SK-N-SH treated with all-trans-retinoic acid at 6 μM for 48 hours (cell line): ENCODE measurements around the gene STK40.

ENCODE experiments used
- ATAC-seq: fragments of 200-7000 bp; cut with Tn5 transposase; 3 replicates; pipeline ENCODE4 v1.9.1; 2020; ENCODE audit warnings: mild to moderate bottlenecking, moderate library complexity
- ARNTL ChIP-seq: fragments of 450-650 bp; formaldehyde crosslinking; IDR thresholded peaks from 2 replicates; pipeline ENCODE4 v1.5.0; 2020; ENCODE audit warnings: low read depth, mild to moderate bottlenecking, moderate library complexity, borderline replicate concordance
- CREB5 ChIP-seq: fragments of 250-450 bp; sonication (Bioruptor Pico); IDR thresholded peaks from 2 replicates; pipeline ENCODE4 v1.5.1; 2020; ENCODE audit warnings: low read depth, mild to moderate bottlenecking, moderate library complexity
- CSDC2 ChIP-seq: fragments of 250-450 bp; sonication (Bioruptor Pico); IDR thresholded peaks from 2 replicates; pipeline ENCODE4 v1.5.0; 2020; ENCODE audit warnings: mild to moderate bottlenecking, moderate library complexity
- ESRRG ChIP-seq: fragments of 250-450 bp; sonication (Bioruptor Pico); IDR thresholded peaks from 2 replicates; pipeline ENCODE4 v1.6.1; 2021; ENCODE audit warnings: mild to moderate bottlenecking
- ISL1 ChIP-seq: fragments of 250-450 bp; sonication (Bioruptor Pico); IDR thresholded peaks from 2 replicates; pipeline ENCODE4 v2.1.2; 2022; ENCODE audit warnings: mild to moderate bottlenecking, moderate library complexity
- OSR1 ChIP-seq: fragments of 250-450 bp; sonication (Bioruptor Pico); IDR thresholded peaks from 2 replicates; pipeline ENCODE4 v1.8.0; 2022; ENCODE audit warnings: moderate library complexity, mild to moderate bottlenecking, inconsistent platforms
- PATZ1 ChIP-seq: fragments of 250-450 bp; sonication (Bioruptor Pico); IDR thresholded peaks from 2 replicates; pipeline ENCODE4 v1.8.0; 2020; ENCODE audit warnings: mild to moderate bottlenecking, moderate library complexity, borderline replicate concordance
- POU6F1 ChIP-seq: fragments of 250-450 bp; sonication (Bioruptor Pico); IDR thresholded peaks from 2 replicates; pipeline ENCODE4 v1.8.0; 2021; ENCODE audit warnings: low read depth, mild to moderate bottlenecking, moderate library complexity, borderline replicate concordance
- PPARA ChIP-seq: fragments of 250-450 bp; sonication (Bioruptor Pico); IDR thresholded peaks from 2 replicates; pipeline ENCODE4 v1.5.0; 2020; ENCODE audit warnings: mild to moderate bottlenecking, borderline replicate concordance
- RARB ChIP-seq: fragments of 250-450 bp; sonication (Bioruptor Pico); IDR thresholded peaks from 2 replicates; pipeline ENCODE4 v1.8.0; 2021; ENCODE audit warnings: mild to moderate bottlenecking, moderate library complexity
- SNAI2 ChIP-seq: fragments of 250-450 bp; sonication (Bioruptor Pico); IDR thresholded peaks from 2 replicates; pipeline ENCODE4 v1.5.0; 2020; ENCODE audit warnings: mild to moderate bottlenecking, moderate library complexity
- TCF4 ChIP-seq: fragments of 250-450 bp; sonication (Bioruptor Pico); IDR thresholded peaks from 2 replicates; pipeline ENCODE4 v1.8.0; 2021; ENCODE audit warnings: mild to moderate bottlenecking, moderate library complexity, borderline replicate concordance
- TOX ChIP-seq: fragments of 250-450 bp; sonication (Bioruptor Pico); IDR thresholded peaks from 2 replicates; pipeline ENCODE4 v1.8.0; 2021; ENCODE audit warnings: mild to moderate bottlenecking, moderate library complexity, borderline replicate concordance
- ZC3H10 ChIP-seq: fragments of 250-450 bp; sonication (Bioruptor Pico); IDR thresholded peaks from 2 replicates; pipeline ENCODE4 v1.5.1; 2021; ENCODE audit warnings: mild to moderate bottlenecking, moderate library complexity
- ZFP3 ChIP-seq: fragments of 250-450 bp; sonication (Bioruptor Pico); IDR thresholded peaks from 2 replicates; pipeline ENCODE4 v1.5.0; 2020; ENCODE audit warnings: mild to moderate bottlenecking, moderate library complexity
- ZFP30 ChIP-seq: fragments of 450-650 bp; formaldehyde crosslinking; IDR thresholded peaks from 2 replicates; pipeline ENCODE4 v1.5.0; 2022; ENCODE audit warnings: mild to moderate bottlenecking, moderate library complexity
- ZNF565 ChIP-seq: fragments of 450-650 bp; formaldehyde crosslinking; conservative IDR thresholded peaks from 2 replicates; pipeline ENCODE4 v1.5.0; 2020; ENCODE audit warnings: low read depth, mild to moderate bottlenecking, moderate library complexity
- ZNF70 ChIP-seq: fragments of 450-650 bp; formaldehyde crosslinking; IDR thresholded peaks from 2 replicates; pipeline ENCODE4 v1.5.0; 2020; ENCODE audit warnings: mild to moderate bottlenecking, moderate library complexity
- ZNF8 ChIP-seq: fragments of 450-650 bp; formaldehyde crosslinking; IDR thresholded peaks from 2 replicates; pipeline ENCODE4 v1.5.0; 2020; ENCODE audit warnings: mild to moderate bottlenecking, moderate library complexity
- TF ChIP-seq, protein P1 (sequence below): fragments of 250-450 bp; sonication (Bioruptor Pico); IDR thresholded peaks from 2 replicates; pipeline ENCODE4 v1.5.0; 2020; ENCODE audit warnings: mild to moderate bottlenecking, moderate library complexity
- TF ChIP-seq, protein P2 (sequence below): fragments of 250-450 bp; sonication (Bioruptor Pico); IDR thresholded peaks from 2 replicates; pipeline ENCODE4 v1.5.1; 2021; ENCODE audit warnings: mild to moderate bottlenecking, moderate library complexity

Gene STK40

DNA sequence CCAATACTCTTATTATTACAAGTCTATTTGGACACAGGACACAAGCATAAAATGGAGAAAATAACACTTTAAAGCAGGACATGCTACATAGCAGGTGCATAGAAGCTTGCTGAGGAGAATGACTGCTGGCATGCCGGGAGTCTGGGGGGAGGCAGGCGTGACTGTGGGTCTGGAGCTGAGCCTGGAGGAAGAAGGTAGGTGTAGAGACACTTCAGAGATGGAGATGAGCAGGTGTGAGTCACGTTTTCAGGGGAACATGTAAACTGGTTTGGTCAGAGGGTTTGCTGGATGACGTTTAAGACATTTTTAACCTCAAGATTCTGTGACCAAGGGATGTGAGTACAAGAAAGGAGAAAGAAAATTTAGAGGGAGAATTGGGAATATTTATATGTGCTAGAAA is 40.1 kb upstream of the STK40 start:
- TF ChIP-seq ISL1 (CRISPR knock-in tag) (no peak), ESRRG (CRISPR knock-in tag) (no peak), OSR1 (no peak), ARNTL (CRISPR knock-in tag) (no peak), ZC3H10 (CRISPR knock-in tag) (no peak), TOX (CRISPR knock-in tag) (no peak), CREB5 (CRISPR knock-in tag) (no peak), POU6F1 (no peak), PPARA (CRISPR knock-in tag) (no peak), CSDC2 (CRISPR knock-in tag) (no peak), SNAI2 (CRISPR knock-in tag) (no peak), RARB (CRISPR knock-in tag) (no peak), ZFP3 (CRISPR knock-in tag) (no peak), ZNF70 (no peak), ZNF565 (CRISPR knock-in tag) (no peak)
- TF ChIP-seq, protein P1, sequence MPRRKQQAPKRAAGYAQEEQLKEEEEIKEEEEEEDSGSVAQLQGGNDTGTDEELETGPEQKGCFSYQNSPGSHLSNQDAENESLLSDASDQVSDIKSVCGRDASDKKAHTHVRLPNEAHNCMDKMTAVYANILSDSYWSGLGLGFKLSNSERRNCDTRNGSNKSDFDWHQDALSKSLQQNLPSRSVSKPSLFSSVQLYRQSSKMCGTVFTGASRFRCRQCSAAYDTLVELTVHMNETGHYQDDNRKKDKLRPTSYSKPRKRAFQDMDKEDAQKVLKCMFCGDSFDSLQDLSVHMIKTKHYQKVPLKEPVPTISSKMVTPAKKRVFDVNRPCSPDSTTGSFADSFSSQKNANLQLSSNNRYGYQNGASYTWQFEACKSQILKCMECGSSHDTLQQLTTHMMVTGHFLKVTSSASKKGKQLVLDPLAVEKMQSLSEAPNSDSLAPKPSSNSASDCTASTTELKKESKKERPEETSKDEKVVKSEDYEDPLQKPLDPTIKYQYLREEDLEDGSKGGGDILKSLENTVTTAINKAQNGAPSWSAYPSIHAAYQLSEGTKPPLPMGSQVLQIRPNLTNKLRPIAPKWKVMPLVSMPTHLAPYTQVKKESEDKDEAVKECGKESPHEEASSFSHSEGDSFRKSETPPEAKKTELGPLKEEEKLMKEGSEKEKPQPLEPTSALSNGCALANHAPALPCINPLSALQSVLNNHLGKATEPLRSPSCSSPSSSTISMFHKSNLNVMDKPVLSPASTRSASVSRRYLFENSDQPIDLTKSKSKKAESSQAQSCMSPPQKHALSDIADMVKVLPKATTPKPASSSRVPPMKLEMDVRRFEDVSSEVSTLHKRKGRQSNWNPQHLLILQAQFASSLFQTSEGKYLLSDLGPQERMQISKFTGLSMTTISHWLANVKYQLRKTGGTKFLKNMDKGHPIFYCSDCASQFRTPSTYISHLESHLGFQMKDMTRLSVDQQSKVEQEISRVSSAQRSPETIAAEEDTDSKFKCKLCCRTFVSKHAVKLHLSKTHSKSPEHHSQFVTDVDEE (CRISPR knock-in tag), result no peak
- TF ChIP-seq, all 23 proteins: peak for 0
- no peak for ATAC-seq

- no peak for ATAC-seq
- TF ChIP-seq CSDC2 (CRISPR knock-in tag), result no peak
Observed at GRCh38 chr1:36421649-36422048, 35.9 kb upstream of the STK40 start.

- peak; percentile 99 for ATAC-seq
- TF ChIP-seq ZNF70, result no peak
- no peak for TF ChIP-seq POU6F1
- no peak for TF ChIP-seq ZNF565 (CRISPR knock-in tag)
- TF ChIP-seq CREB5 (CRISPR knock-in tag), result no peak
- no peak for TF ChIP-seq TOX (CRISPR knock-in tag)
- TF ChIP-seq, protein P1 (CRISPR knock-in tag), result no peak
- TF ChIP-seq ZNF8, result no peak
- TF ChIP-seq PPARA (CRISPR knock-in tag), result no peak
- TF ChIP-seq SNAI2 (CRISPR knock-in tag), result no peak
- TF ChIP-seq OSR1, result no peak
- TF ChIP-seq ISL1 (CRISPR knock-in tag), result no peak
- no peak for TF ChIP-seq ZC3H10 (CRISPR knock-in tag)
- no peak for TF ChIP-seq TCF4 (CRISPR knock-in tag)
- TF ChIP-seq, protein P2, sequence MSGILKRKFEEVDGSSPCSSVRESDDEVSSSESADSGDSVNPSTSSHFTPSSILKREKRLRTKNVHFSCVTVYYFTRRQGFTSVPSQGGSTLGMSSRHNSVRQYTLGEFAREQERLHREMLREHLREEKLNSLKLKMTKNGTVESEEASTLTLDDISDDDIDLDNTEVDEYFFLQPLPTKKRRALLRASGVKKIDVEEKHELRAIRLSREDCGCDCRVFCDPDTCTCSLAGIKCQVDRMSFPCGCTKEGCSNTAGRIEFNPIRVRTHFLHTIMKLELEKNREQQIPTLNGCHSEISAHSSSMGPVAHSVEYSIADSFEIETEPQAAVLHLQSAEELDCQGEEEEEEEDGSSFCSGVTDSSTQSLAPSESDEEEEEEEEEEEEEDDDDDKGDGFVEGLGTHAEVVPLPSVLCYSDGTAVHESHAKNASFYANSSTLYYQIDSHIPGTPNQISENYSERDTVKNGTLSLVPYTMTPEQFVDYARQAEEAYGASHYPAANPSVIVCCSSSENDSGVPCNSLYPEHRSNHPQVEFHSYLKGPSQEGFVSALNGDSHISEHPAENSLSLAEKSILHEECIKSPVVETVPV (CRISPR knock-in tag), result no peak
- TF ChIP-seq ESRRG (CRISPR knock-in tag), result no peak
- no peak for TF ChIP-seq CSDC2 (CRISPR knock-in tag)
- no peak for TF ChIP-seq ZFP3 (CRISPR knock-in tag)
- no peak for TF ChIP-seq PATZ1 (CRISPR knock-in tag)
- TF ChIP-seq ARNTL (CRISPR knock-in tag), result no peak
- TF ChIP-seq ZFP30 (CRISPR knock-in tag), result no peak
Observed at GRCh38 chr1:36420836-36421317, 35.2 kb upstream of the STK40 start.
